H1 (cell line): ENCODE results near the gene SLC9A3. TPM values are rescaled to one million over a fixed set of nuclear protein-coding genes. Genes with fewer than 3 reads are reported as not detected.

Source experiments
- CTCF ChIA-PET: fragments of 300-600 bp; sonication (Branson Sonifier 250); formaldehyde crosslinking; loops from one replicate; lab custom pipeline; 2021; ENCODE audit not compliant: partially characterized antibody; lab: Charles Lee
- POLR2A ChIA-PET: fragments of 300-600 bp; sonication (Branson Sonifier 250); formaldehyde crosslinking; loops from one replicate; lab custom pipeline; 2021; ENCODE audit warnings: inconsistent platforms; ENCODE audit not compliant: partially characterized antibody; lab: Charles Lee
- DNase-seq, 2 experiments: peaks; one replicate each; pipeline versions ENCODE4 v3.0.0 to v3.0.0-alpha.2; 2010 to 2022; ENCODE audit warnings: low spot score in 2 of 2, low read depth in 1 of 2, mixed read lengths in 1 of 2
- FAIRE-seq: peaks from 2 replicates; lab custom pipeline; 2011; peaks lifted over from hg19 to GRCh38; lab: Jason Lieb, UNC
- H2AFZ ChIP-seq: 2 replicates; pipeline ENCODE4 v1.8.1; 2012; ENCODE audit warnings: low read length, inconsistent platforms
- H2AK5ac ChIP-seq: 2 replicates; pipeline ENCODE4 v1.6.1; 2013; ENCODE audit warnings: low read depth, low read length
- H2BK120ac ChIP-seq: replicated peaks from 2 replicates; pipeline ENCODE3; 2013; ENCODE audit warnings: low read depth, low read length, inconsistent platforms
- H2BK12ac ChIP-seq: 2 replicates; pipeline ENCODE4 v1.6.1; 2013; ENCODE audit warnings: low read depth, low read length
- H2BK15ac ChIP-seq: 2 replicates; pipeline ENCODE4 v1.6.1; 2013; ENCODE audit warnings: low read length
- H2BK20ac ChIP-seq: 2 replicates; pipeline ENCODE4 v1.6.1; 2013; ENCODE audit warnings: low read length
- H2BK5ac ChIP-seq: 2 replicates; pipeline ENCODE4 v1.6.1; 2013; ENCODE audit warnings: low read depth, low read length
- H3K14ac ChIP-seq: 2 replicates; pipeline ENCODE4 v1.6.1; 2013; ENCODE audit warnings: inconsistent platforms; ENCODE audit not compliant: insufficient read length
- H3K18ac ChIP-seq: 2 replicates; pipeline ENCODE4 v1.6.1; 2013; ENCODE audit warnings: low read length; ENCODE audit errors: extremely low read depth
- H3K23ac ChIP-seq: 2 replicates; pipeline ENCODE4 v1.6.1; 2013; ENCODE audit warnings: inconsistent platforms; ENCODE audit not compliant: insufficient read length
- H3K23me2 ChIP-seq: 2 replicates; pipeline ENCODE4 v1.6.1; 2013; ENCODE audit warnings: low read depth, low read length
- H3K27ac ChIP-seq: 2 replicates; pipeline ENCODE4 v1.6.1; 2011; ENCODE audit warnings: low read depth, low read length, inconsistent platforms
- H3K27me3 ChIP-seq, 4 experiments: replicated peaks in 1 of 4; 1 replicate in 1 of 4; 2 replicates in 3 of 4; pipeline versions ENCODE4 v1.6.1 to v1.8.1; 2011 to 2013; ENCODE audit warnings: low read length in 3 of 4, mild to moderate bottlenecking in 3 of 4, inconsistent platforms in 2 of 4, mixed read lengths in 2 of 4, moderate library complexity in 1 of 4; ENCODE audit not compliant: control insufficient read depth in 3 of 4, insufficient read depth in 3 of 4; ENCODE audit errors: extremely low read depth in 1 of 4
- H3K36me3 ChIP-seq, 4 experiments: 2 replicates each; pipeline versions ENCODE4 v1.6.1 to v1.8.1; 2011 to 2013; ENCODE audit warnings: mild to moderate bottlenecking in 4 of 4, low read length in 3 of 4, moderate library complexity in 2 of 4, control low read depth in 1 of 4, inconsistent platforms in 1 of 4; ENCODE audit not compliant: insufficient read depth in 4 of 4, control insufficient read depth in 2 of 4
- H3K4ac ChIP-seq: replicated peaks from 2 replicates; pipeline ENCODE3; 2013; ENCODE audit warnings: low read length, low read depth, mixed read lengths, inconsistent platforms; ENCODE audit not compliant: insufficient read length
- H3K4me1 ChIP-seq, 4 experiments: replicated peaks in 1 of 4; 1 replicate in 1 of 4; 2 replicates in 3 of 4; pipeline versions ENCODE4 v1.6.1 to v1.8.1; 2011 to 2013; ENCODE audit warnings: low read length in 3 of 4, inconsistent platforms in 2 of 4, mixed read lengths in 1 of 4; ENCODE audit not compliant: insufficient read depth in 4 of 4, control insufficient read depth in 3 of 4
- H3K4me2 ChIP-seq, 2 experiments: 2 replicates each; pipeline versions ENCODE4 v1.6.1 to v1.8.1; 2011 to 2013; ENCODE audit warnings: low read depth in 2 of 2, low read length in 2 of 2, control low read depth in 1 of 2, inconsistent platforms in 1 of 2, mild to moderate bottlenecking in 1 of 2; ENCODE audit not compliant: insufficient read depth in 1 of 2
- H3K4me3 ChIP-seq, 4 experiments: fragments of 200-600, 300-600 bp in 1 of 4; sonication (generic), shearing (Covaris generic), sonication (Bioruptor Twin) in 1 of 4; 2 replicates each; pipeline versions ENCODE4 v1.5.1 to v1.8.1; 2011 to 2016; ENCODE audit warnings: low read length in 4 of 4, low read depth in 3 of 4, control low read depth in 2 of 4, inconsistent platforms in 2 of 4, mild to moderate bottlenecking in 2 of 4, mixed read lengths in 1 of 4, moderate library complexity in 1 of 4; ENCODE audit not compliant: insufficient read depth in 2 of 4; ENCODE audit errors: extremely low read depth in 1 of 4
- H3K56ac ChIP-seq: replicated peaks from 2 replicates; pipeline ENCODE3; 2013; ENCODE audit warnings: low read depth, mild to moderate bottlenecking, mixed read lengths, low read length, inconsistent platforms; ENCODE audit not compliant: insufficient read length
- H3K79me1 ChIP-seq: 2 replicates; pipeline ENCODE4 v1.6.1; 2013; ENCODE audit warnings: low read depth, low read length, control low read depth
- H3K79me2 ChIP-seq, 2 experiments: 2 replicates each; pipeline versions ENCODE4 v1.6.1 to v1.8.1; 2012 to 2013; ENCODE audit warnings: low read length in 2 of 2, mild to moderate bottlenecking in 2 of 2, inconsistent platforms in 1 of 2; ENCODE audit not compliant: insufficient read depth in 2 of 2, control insufficient read depth in 1 of 2
- H3K9ac ChIP-seq, 4 experiments: replicated peaks in 1 of 4; 1 replicate in 1 of 4; 2 replicates in 3 of 4; pipeline versions ENCODE4 v1.6.1 to v1.8.1; 2011 to 2013; ENCODE audit warnings: low read depth in 3 of 4, low read length in 3 of 4, control low read depth in 2 of 4, mild to moderate bottlenecking in 2 of 4, moderate library complexity in 2 of 4, inconsistent platforms in 1 of 4; ENCODE audit errors: extremely low read depth in 1 of 4
- H3K9me3 ChIP-seq, 2 experiments: 2 replicates each; pipeline versions ENCODE4 v1.6.1 to v1.8.1; 2012 to 2013; ENCODE audit warnings: mild to moderate bottlenecking in 2 of 2, moderate library complexity in 2 of 2, control low read depth in 1 of 2, inconsistent platforms in 1 of 2, low read depth in 1 of 2, low read length in 1 of 2, mixed read lengths in 1 of 2; ENCODE audit not compliant: insufficient read depth in 2 of 2
- H4K20me1 ChIP-seq, 2 experiments: replicated peaks in 1 of 2; 2 replicates each; pipeline versions ENCODE3 to v1.8.1; 2011 to 2013; ENCODE audit warnings: inconsistent platforms in 2 of 2, low read length in 2 of 2, mild to moderate bottlenecking in 1 of 2; ENCODE audit not compliant: insufficient read depth in 2 of 2, control insufficient read depth in 1 of 2
- H4K5ac ChIP-seq: 2 replicates; pipeline ENCODE4 v1.6.1; 2013; ENCODE audit warnings: low read length, low read depth, mixed read lengths, inconsistent platforms; ENCODE audit not compliant: insufficient read length
- H4K8ac ChIP-seq: 2 replicates; pipeline ENCODE4 v1.8.0; 2013; ENCODE audit warnings: mild to moderate bottlenecking, moderate library complexity, low read length, inconsistent platforms; ENCODE audit not compliant: insufficient read depth; ENCODE audit errors: extremely low read depth
- H4K91ac ChIP-seq: replicated peaks from 2 replicates; pipeline ENCODE3; 2013; ENCODE audit warnings: low read length, mixed read lengths, inconsistent platforms; ENCODE audit not compliant: insufficient read length
- CEBPB ChIP-seq: IDR thresholded peaks from 2 replicates; pipeline ENCODE4 v1.6.1; 2012; ENCODE audit warnings: low read depth, low read length
- CTBP2 ChIP-seq: IDR thresholded peaks from 2 replicates; pipeline ENCODE4 v1.7.0; 2011; ENCODE audit warnings: borderline replicate concordance, mild to moderate bottlenecking, moderate library complexity, mixed read lengths, low read length; ENCODE audit not compliant: insufficient read depth, insufficient read length
- CTCF ChIP-seq, 3 experiments: IDR thresholded peaks; 1 replicate in 2 of 3; 2 replicates in 1 of 3; pipeline versions ENCODE4 v1.5.1 to v1.6.1; 2011; ENCODE audit warnings: low read length in 3 of 3, mild to moderate bottlenecking in 3 of 3, inconsistent platforms in 2 of 3, low read depth in 1 of 3, moderate library complexity in 1 of 3; ENCODE audit not compliant: insufficient read depth in 1 of 3; ENCODE audit errors: control extremely low read depth in 1 of 3
- GABPA ChIP-seq: IDR thresholded peaks from 2 replicates; pipeline ENCODE4 v1.6.1; 2011; ENCODE audit warnings: mild to moderate bottlenecking, low read length, moderate library complexity, borderline replicate concordance; ENCODE audit not compliant: insufficient read depth
- HDAC2 ChIP-seq, 2 experiments: fragments of 300-600 bp in 1 of 2; sonication (generic) in 1 of 2; IDR thresholded peaks; 2 replicates each; pipeline ENCODE4 v1.6.1; 2011 to 2012; ENCODE audit warnings: low read depth in 2 of 2, low read length in 2 of 2, mild to moderate bottlenecking in 2 of 2, moderate library complexity in 2 of 2, borderline replicate concordance in 1 of 2, inconsistent platforms in 1 of 2
- KDM5A ChIP-seq: fragments of 200-600 bp; IDR thresholded peaks from 2 replicates; pipeline ENCODE4 v1.7.1; 2012; ENCODE audit warnings: mild to moderate bottlenecking, low read length, inconsistent platforms, mixed read lengths
- MAFK ChIP-seq: IDR thresholded peaks from 2 replicates; pipeline ENCODE4 v1.6.1; 2012; ENCODE audit warnings: low read depth, mild to moderate bottlenecking, improper control_type of control experiment, low read length
- NRF1 ChIP-seq: IDR thresholded peaks from 2 replicates; pipeline ENCODE4 v1.6.1; 2011; ENCODE audit warnings: mild to moderate bottlenecking, low read depth, low read length, improper control_type of control experiment
- SP2 ChIP-seq: IDR thresholded peaks from 2 replicates; pipeline ENCODE4 v1.6.1; 2012; ENCODE audit warnings: mild to moderate bottlenecking, low read length, inconsistent platforms
- TCF12 ChIP-seq: IDR thresholded peaks from 2 replicates; pipeline ENCODE4 v1.6.1; 2011; ENCODE audit warnings: low read depth, mild to moderate bottlenecking, low read length
- WGBS, 2 experiments: shearing (Covaris generic) in 1 of 2; methylation state at CpG; one replicate each; pipeline versions ENCODE4 v1.1.6 to v1.1.7; 2013 to 2015; ENCODE audit warnings: low lambda C conversion rate in 2 of 2, mixed read lengths in 2 of 2, inconsistent platforms in 1 of 2, low coverage in 1 of 2, missing lambda C conversion rate in 1 of 2; ENCODE audit not compliant: insufficient replicate concordance in 2 of 2, insufficient coverage in 1 of 2, insufficient read length in 1 of 2; ENCODE audit errors: extremely low coverage in 1 of 2, missing lambda C conversion rate in 1 of 2; 5-methylcytosine and 5-hydroxymethylcytosine counted together
- polyA plus RNA-seq, 7 experiments: library from polyadenylated mRNA; depleted of rRNA in 3 of 7; stranded (reverse) in 5 of 7; unstranded in 2 of 7; fragments of >200 nt in 5 of 7; fragments of 200-250 nt in 2 of 7; gene quantifications; 1 replicate in 5 of 7; 2 replicates in 1 of 7; 4 replicates in 1 of 7; pipeline versions ENCODE4 v1.2.1 to v1.2.3, GENCODE V29; 2011 to 2013; ENCODE audit warnings: missing spikeins in 2 of 7, mixed read lengths in 2 of 7
- total RNA-seq: library from RNA; stranded (reverse); fragmentation: NEBNext Ultra II Directional; extraction: Animal tissue kit (Norgen Biotek cat#: 25700); gene quantifications from 2 replicates; pipeline ENCODE4 v1.2.1, GENCODE V29; 2021

Gene SLC9A3
- total and polyA plus RNA-seq, 2 of the 8 experiments (the other 6 are each of a cell fraction or from before 2014, with no cell fraction given) = 0.95 to 1.0 TPM

GRCh38 chr5:566636-567309, 42.5 kb upstream of the SLC9A3 start:
- Histone ChIP-seq H2BK120ac (no peak overlapping the region), H3K27ac (no peak overlapping the region), H2BK20ac (no peak overlapping the region), H3K9me3 (no peaks in the 10 kb centered on the region), H3K14ac (no peak overlapping the region), H3K4ac (no peak overlapping the region), H3K27me3 (peaks cover 2 to 12% (median 6%) of the 10 kb centered on the region in 4 experiments; a peak in 5 of 7 replicates)
- POLR2A ChIA-PET = no interaction called here
- CTCF ChIA-PET = interaction anchor here (0.7 to 1.2 kb wide), 4 partner anchors 13 to 89 kb away, joined by 3 to 5 read pairs (median 4); no protein-coding TSS in a partner anchor
- TF ChIP-seq TCF12 (no peak), CTCF (IDR thresholded peaks at IDR 0.05; ENCODE audit: control extremely low read depth in 1 of 3, insufficient read depth in 1 of 3, low read depth in 1 of 3, low read length in 3 of 3) (no peak), CEBPB (no peak), GABPA (no peak), CTBP2 (no peak), HDAC2 (IDR thresholded peaks at IDR 0.05; ENCODE audit: borderline replicate concordance in 1 of 2, low read depth in 2 of 2, low read length in 2 of 2) (no peak), KDM5A (no peak), MAFK (no peak), SP2 (no peak), NRF1 (no peak)
- TF ChIP-seq, all 59 proteins: peak for 0
- Histone ChIP-seq H2AFZ (no peak overlapping the region), H4K91ac (no peak overlapping the region), H2BK5ac (no peak overlapping the region), H3K79me2 (no peaks in the 10 kb centered on the region), H3K18ac (no peak overlapping the region), H3K79me1 (no peaks in the 10 kb centered on the region), H4K5ac (no peak overlapping the region), H3K56ac (no peak overlapping the region), H3K4me3 (no peak overlapping the region), H3K4me2 (no peak overlapping the region), H4K20me1 (no peaks in the 10 kb centered on the region), H4K8ac (no peak overlapping the region), H2BK12ac (no peak overlapping the region), H3K23ac (no peak overlapping the region), H2BK15ac (no peak overlapping the region), H3K23me2 (no peaks in the 10 kb centered on the region), H3K36me3 (no peaks in the 10 kb centered on the region), H3K9ac (no peak overlapping the region), H3K4me1 (no peaks in the 10 kb centered on the region), H2AK5ac (no peak overlapping the region)
- 87% methylated on average over 15 of the region's 16 CpGs; no CpG with 5 or more reads in 1 of the 2 experiments for WGBS, 2 experiments
- no peak for FAIRE-seq
- no peak for DNase-seq
